ENCODE results near the gene FAM3B.

FAM3B gene

DNA sequence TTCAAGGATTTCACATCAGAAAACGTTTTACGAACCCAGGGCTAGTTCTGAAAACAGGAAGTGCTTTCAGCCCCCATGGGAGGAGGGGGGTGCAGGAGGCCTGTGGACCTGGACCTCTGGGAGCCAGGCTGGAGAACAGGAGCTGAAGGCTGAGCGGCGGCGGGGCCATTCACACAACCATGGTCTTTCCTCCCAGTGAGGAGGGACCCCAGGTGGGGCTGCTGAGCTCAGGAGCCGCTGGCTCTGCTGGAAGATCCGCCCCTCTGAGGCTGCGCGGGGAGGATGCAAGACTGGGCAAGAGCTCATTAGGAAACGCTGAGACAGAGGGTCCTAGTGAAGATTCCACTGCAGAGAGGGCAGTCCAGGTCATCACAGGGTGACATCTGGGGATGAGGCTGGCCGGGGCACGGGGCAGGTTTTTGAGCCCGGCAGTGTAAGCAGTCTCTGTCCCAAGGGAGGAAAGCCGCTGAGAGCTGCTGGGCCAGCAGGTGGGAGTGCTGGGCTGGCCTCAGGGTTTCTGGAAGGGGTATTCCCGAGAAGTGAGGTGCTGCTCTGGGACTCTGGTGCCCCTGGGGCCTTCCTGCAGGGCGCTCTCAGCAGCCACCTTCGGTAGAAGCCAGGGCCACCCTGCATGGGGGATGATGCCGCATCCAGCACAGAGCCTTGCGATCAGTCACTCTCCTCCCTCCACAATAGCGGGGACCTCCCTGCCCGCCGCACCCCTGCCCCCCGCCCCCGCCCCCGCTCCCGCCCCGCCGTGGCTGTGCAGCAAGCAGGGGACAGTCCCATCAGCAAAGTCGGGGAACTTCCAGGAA lies 52.7 kb downstream of the FAM3B start:
- no peak for DNase-seq

GRCh38 chr21:41369920-41370839 lies 53.6 kb downstream of the FAM3B start:
- peak; percentile 36 for DNase-seq

DNA sequence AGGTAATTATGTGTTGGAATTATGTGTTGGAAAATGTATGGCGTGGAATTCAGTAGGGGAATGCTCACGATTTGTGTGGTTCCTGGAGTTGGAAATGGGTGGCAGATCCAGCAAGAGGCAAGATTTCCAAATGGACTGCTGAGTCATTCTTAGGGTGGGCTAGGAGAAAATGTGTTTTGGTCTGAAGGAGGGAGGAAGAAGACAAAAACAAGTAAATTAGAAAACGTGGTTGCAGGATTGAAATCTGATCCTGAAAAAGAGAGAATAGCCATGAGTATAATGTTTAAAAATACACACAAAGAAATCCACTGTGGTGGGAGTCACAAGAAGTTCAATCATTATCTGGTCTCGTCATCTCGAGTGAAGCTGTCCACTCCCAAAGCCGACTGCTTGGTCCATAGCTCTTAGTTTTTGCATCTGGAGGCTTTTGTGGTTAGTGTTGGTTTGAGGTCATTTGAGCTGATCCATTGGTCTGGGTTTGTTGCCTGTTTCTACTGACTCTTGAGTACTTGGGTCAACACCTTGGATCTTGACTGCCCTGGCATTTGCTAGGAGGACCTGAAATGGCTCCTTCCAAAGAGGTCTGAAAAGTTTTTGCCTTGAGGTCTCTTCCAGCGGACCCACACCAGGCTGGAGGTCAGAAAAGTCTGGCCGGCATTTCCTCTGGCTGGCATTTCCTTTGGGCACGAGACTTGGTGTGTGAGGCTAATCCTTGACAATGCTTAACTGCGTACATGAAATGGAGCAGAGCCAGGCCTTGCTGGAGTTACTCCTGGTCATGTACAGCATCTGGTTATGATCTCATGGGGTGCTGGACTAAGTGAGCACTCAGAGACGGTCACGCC lies 54.5 kb downstream of the FAM3B start:
- DNase-seq = no peak

- DNase-seq = no peak
Observed at GRCh38 chr21:41371685-41372030, 55.1 kb downstream of the FAM3B start.

DNA sequence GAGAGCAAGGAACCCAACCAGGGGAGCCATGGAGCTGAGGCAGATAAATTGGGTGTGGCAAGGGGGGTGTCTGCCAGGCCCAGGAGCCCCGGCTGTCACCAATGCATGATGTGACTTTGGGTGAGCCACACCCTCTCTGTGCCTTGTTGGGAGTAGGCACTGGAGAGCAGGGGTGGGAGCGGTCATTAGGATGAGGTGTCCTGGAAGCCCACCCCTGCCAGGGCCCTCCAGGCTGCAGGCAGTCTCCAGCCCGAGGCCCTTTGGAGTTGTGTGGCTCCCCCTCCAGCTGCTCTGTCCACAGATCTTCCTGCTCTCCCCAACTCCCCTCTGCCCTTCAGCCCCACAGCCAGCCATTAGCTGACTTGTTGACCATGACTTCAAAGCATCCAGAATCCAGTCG lies 56.7 kb downstream of the FAM3B start:
- DNase-seq = no peak

DNA sequence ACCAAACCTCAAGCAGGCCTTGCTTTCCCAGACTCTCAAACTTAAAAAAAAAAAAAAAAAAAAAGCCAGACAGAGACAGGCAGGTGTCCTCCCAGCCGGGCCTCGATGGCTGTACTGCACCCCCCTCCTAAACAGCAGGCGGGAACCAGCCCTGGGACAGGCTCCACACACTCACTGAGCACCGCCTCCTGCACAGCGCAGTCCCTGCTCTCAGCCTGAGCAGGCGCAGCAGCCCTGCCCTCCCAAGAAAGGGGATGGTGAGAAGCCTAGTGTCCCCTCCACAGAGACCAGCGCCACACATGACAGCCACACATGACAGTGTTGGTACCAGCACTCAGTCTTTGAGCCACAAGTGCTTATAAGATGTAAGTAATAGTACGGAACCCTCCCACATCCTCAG lies 57.2 kb downstream of the FAM3B start:
- no peak for DNase-seq

DNA sequence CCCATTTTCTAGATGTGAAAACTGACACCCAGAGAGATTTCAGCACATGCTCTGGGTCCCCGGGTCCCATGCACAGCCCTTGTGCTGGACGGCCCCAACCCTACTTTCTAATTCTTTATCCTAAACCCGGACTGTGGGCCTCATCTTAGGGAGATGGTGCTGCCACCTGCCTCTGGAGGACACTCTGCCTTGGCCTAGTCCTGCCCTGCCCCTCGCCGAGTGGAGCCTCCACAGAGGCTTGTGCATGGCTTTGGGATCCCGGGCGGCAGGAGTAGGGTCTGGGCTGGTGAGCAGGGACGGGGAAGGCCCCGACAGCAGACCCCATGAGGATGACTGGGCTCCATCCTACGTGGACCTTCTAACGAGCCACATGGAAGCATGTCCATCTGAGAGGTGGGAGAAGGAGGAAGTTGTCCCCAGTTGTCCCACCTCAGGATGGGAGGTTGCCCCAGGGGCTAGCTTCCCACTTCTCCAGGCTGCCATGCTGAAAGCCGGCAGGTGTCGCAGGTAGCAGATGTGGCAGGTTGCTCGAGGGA lies 57.6 kb downstream of the FAM3B start:
- DNase-seq = no peak

DNA sequence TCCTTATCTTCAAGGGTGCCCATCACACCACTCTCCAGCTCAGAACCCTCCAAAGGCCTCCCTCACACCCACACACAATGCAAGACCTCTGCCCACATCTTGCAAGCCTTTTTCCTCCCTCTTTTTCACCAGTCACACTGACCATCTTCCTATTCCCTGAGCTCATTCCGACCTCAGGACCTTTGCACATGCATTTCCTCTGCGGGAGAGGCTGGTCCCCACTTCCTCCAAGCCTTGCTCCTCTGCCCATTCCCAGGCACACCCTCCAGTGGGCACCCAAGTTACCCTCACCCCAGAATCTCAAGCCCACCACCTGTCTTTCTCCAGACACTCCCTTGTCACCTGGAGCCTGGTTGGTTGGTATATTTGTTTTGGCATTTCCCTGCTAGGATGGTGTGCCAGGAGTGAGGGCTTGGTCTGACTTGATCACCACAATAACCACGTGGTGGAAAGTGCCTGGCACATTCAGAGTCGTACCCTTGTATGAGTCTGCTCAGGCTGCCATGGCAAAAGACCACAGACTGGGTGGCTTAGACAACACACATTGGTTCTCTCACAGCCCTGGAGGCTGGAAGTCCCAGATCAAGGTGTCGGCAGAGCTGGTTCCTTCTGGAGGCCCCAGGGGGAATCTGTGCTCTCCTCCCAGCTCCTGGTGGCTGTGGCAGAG lies 58.4 kb downstream of the FAM3B start:
- DNase-seq = no peak

GRCh38 chr21:41375875-41376274 lies 59.3 kb downstream of the FAM3B start:
- DNase-seq = no peak

DNA sequence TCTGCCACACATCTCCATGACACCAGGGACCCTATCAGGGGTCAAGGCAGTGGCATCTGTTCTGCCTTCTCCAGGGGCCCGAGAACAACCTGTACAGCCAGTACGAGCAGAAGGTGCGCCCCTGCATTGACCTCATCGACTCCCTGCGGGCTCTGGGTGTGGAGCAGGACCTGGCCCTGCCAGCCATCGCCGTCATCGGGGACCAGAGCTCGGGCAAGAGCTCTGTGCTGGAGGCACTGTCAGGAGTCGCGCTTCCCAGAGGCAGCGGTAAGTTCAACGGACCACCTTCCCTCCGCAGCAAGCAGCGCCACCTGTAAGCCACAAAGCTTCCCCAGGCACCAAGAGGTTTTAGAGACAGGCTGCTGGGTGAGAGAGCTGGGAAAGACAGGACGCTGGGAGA lies 61.1 kb downstream of the FAM3B start:
- no peak for DNase-seq

DNA sequence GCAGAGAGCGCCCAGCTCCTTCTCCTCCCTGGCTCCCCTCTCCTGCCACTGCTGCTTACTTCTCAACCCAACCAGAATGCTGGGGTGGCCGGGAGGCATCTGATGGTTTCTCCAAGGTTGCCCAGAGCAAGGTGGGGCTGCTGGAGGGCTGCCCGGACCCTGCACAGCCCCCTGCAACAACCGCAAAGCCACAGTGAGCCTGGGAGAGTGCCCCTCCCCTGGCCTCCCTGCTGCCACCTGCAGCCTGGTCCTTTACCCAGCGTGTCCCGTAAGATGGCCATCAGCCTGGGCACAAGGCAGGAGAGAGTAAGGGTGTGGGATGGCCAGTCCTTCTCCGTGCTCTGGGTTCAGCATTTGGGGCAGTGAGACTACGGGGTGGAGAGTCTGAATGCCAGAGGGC lies 62.2 kb downstream of the FAM3B start:
- DNase-seq = no peak

- no peak for DNase-seq
Observed at GRCh38 chr21:41379901-41380300, 63.3 kb downstream of the FAM3B start.

DNA sequence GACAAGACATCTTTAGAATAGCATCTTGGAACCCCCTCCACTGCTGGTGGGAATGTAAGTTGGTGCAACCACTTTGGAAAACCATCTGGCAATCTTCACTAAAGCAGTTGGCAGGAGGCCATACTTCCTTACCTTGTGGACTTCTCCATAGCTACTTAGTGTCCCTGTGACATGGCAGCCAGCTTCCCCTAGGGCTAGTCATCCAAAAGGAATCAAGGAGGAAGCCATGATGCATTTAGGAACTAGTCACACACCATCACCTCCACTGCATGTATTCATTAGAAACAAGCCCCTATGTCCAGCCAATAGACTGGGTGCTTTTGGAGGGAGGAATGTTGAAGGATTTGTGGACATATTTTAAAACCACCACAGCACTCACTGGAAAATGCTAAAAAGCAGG lies 65.1 kb downstream of the FAM3B start:
- no peak for DNase-seq

DNA sequence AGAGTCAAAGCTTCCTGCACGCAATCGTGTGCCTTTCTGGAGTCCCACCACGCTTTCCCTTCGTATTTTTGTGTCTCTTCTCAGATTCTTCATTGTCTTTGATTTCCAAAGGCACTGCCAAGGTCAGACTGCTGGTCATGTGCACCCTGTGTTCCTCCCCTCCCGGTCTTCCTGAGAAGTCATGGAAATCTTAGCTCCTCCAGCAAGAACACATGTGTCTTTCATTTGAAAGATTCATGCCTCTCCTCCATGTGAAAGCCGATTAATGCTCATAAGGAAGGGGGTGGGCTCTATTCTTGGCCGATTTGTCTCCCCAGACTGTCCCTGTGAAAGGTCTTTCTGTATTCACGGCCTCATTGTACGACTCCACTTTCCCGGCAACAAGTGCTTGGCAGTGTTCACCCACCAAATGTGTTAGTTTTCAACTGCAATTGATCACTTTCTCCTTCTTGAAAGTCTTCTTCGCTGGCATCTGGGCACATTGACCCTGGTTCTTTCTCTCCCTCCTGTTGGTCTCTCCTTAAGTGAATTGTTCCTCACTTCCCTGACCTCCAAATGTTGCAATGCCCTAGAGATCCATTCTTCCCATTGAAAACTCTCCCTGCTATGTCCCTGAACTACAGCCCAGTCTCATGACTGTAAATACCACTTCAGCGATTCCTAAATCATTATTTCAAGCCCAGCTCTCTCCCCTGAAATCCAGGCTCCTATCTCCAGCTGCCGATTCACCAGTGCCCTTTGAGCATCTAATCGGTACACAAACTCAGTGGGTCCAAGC lies 70.6 kb downstream of the FAM3B start:
- DNase-seq = no peak

GRCh38 chr21:41387824-41388223 lies 71.2 kb downstream of the FAM3B start:
- no peak for DNase-seq

GRCh38 chr21:41388259-41388658 lies 71.7 kb downstream of the FAM3B start:
- DNase-seq = no peak

DNA sequence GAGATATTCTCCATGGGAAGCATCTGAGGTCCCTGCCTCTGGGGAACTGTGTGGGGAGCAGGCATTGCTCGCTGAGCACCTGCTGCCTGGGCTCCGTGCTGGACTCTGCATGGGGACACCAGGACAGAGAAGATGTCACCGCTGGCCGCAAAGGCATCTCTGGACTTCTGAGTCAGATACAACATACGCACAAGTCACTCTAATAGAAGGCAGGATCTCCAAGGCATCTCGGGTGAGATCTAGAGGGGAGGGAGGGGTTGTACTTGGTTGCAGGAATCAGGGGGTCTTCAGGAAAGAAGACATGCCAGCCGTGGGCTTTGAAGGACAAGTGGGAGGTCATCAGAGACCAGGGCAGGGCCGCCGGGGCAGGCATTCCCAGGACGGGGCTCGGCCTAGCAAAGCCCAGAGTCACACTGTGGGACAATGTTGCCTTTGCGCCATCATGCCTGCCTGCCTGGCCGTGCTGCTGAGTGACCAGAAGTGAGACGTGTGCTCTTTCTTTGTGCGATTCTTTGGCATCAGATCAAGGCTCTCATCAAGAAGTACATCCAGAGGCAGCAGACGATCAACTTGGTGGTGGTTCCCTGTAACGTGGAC lies 73.5 kb downstream of the FAM3B start:
- no peak for DNase-seq

GRCh38 chr21:41393876-41394465 lies 77.4 kb downstream of the FAM3B start:
- no peak for DNase-seq

DNA sequence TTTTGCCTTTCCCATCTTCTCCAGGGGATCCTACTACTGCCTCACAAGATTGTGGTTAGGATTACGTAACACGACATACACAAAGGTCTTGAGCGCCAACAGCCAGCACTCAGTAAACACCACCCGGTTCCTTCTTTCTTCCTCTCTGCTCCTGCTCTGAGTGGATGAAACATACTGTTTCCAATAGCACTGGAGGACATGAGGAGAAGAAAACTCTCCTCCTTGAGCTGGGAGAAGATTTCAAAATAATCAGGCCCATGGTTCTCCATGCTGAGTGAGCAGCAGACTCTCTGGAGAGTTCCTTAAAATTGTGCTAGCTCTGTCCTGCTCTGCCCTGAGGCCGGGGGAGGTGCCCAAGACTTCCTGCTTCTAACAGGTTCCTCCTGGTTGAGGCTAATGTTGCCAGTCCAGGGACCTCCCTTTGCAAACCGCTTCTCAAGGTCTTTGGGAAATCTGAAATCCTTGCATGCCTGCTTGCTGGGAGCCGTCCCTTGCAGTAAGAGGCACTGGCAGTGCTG lies 80.0 kb downstream of the FAM3B start:
- DNase-seq = no peak

GRCh38 chr21:41397471-41397891 lies 80.9 kb downstream of the FAM3B start:
- DNase-seq = no peak

All from NCI-H1105 (cell line).